GM11168 (cell line): Measurements from ENCODE around the gene PAQR4.
"Not testable (repeated sequence)": the region's sequence is repeated elsewhere in the genome, so short reads cannot be mapped to it uniquely, and the experiment has no call there.

Experiments used
- in situ Hi-C: fragments of 300-500 bp; cut with MboI; formaldehyde crosslinking; loops from one replicate; pipeline ENCODE4 v1.12.0; 2022; ENCODE audit warnings: low sequenced_read_pairs; ENCODE audit not compliant: unreplicated experiment

PAQR4 gene

GRCh38 chr16:2942045-2942444 lies 27.1 kb upstream of the PAQR4 start:
- in situ Hi-C loops = no loop called here

DNA sequence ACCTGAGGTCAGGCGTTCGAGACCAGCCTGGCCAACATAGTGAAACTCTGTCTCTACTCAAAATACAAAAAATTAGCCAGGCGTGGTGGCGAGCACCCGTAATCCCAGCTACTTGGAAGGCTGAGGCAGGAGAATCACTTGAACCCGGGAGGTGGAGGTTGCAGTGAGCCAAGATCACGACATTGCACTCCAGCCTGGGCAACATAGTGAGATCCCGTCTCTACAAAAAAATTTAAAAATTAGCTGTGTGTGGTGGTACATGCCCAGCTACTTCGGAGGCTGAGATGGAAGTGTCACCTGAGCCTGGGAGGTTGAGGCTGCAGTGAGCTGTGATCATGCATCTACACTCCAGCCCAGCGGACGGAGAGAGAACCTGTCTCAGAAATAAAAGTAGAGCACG lies 25.4 kb upstream of the PAQR4 start:
- in situ Hi-C loops = not testable (repeated sequence)

- in situ Hi-C loops = no loop called here
Measured at GRCh38 chr16:2946649-2947048, 22.5 kb upstream of the PAQR4 start.

DNA sequence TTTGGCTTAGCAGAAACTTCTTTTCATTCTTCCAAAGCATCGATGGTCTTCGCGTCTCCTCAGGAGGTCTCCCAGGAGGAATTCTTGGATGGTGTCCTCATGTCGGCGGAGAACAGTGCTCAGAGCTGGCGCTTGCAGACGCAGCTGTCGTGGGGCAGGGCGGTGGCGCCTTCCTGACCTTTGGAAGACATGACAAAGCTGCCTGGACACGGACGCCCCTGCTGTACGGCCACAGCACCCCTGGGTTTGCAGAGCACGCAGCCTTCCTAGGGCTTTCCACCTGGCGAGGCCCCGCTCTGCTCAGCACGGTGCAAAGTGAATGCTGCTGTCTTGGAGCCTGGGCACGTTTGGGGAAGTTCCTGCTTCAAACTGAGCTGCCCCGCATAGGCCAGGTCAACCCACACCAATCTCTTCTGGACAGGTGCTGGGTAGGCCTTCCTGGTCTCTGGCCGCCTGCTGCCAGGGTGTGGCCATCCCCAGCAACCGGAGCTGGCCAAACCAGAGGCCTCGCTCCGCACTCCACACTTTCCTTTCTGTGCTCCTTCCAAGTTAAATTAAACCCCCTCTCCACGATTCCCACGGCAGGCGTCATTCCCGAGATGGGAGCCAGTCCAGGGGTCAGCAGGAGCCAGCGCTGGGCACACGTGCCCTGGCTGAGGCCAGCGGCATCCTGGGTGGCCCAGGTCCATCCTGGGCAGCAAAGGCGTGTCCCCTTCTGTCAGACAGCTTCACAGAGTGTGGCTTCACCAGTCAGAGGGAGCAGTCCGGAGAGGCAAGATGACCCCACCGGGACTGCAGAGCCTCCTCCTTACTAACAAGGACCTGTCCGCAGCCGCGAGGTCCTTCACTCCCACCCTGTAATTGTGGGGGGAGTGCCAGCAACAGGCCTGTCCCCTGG lies 20.1 kb upstream of the PAQR4 start:
- in situ Hi-C loops = no loop called here

- in situ Hi-C loops = no loop called here
Measured at GRCh38 chr16:2949705-2950352, 19.3 kb upstream of the PAQR4 start.

DNA sequence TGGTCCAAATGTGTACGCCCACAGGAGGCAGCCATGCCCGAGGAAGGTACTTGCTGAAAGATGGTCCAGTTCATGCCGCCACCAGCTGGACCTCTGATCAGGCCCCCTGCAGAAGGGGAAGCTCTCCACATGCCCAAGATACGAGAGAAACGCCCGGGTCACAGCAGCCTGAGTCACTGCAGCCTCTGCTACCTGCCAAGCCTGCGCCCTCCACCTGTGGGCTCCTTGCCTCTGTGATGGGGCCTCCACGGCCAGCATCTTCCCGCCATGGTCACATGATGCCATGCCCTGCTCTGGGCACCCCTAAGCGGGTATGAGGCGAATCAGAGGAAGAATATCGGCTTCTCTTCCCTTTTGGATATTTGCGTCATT lies 18.8 kb upstream of the PAQR4 start:
- in situ Hi-C loops = no loop called here

GRCh38 chr16:2950773-2951172 lies 18.4 kb upstream of the PAQR4 start:
- in situ Hi-C loops = no loop called here

DNA sequence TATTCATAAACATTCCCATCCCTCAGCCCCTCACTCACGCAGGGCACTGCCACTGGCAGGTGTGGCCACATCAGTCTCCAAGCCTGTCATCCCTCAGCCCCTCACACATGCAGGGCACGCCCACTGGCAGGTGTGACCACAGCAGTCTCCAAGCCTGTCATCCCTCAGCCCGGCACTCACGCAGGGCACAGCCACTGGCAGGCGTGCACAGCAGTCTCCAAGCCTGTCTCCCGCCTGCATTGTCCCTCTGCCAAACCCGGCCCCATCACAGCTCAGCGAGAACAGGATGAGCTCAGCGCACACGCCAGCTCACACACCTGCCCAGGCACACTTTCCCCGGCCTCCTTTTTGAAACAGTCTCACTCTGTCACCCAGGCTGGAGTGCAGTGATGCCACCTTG lies 16.5 kb upstream of the PAQR4 start:
- in situ Hi-C loops = no loop called here

- in situ Hi-C loops = no loop called here
Measured at GRCh38 chr16:2953706-2954627, 15.2 kb upstream of the PAQR4 start.

- in situ Hi-C loops = no loop called here
Measured at GRCh38 chr16:2954656-2955381, 14.3 kb upstream of the PAQR4 start.

GRCh38 chr16:2955438-2955778 lies 13.7 kb upstream of the PAQR4 start:
- in situ Hi-C loops = no loop called here

- in situ Hi-C loops = no loop called here
Measured at GRCh38 chr16:2955779-2956578, 13.2 kb upstream of the PAQR4 start.

DNA sequence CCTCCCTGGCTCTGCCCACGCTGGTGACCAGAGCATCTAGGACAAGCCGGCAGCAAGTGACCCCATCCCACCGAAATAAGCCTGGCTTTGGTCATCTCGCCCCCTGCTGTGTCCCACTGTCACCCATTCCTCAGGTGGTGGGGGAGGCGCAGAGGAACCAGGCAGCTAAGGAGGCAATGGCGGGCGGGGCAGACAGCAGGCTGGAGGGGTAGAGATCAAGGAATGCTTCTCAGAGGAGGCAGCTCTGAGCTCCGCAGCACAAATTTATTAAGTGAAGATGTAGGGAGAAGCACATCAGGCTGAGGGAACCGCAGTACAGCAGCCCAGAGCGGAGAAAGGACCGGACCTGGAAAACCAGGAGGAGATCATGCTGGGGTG lies 12.6 kb upstream of the PAQR4 start:
- in situ Hi-C loops = no loop called here

DNA sequence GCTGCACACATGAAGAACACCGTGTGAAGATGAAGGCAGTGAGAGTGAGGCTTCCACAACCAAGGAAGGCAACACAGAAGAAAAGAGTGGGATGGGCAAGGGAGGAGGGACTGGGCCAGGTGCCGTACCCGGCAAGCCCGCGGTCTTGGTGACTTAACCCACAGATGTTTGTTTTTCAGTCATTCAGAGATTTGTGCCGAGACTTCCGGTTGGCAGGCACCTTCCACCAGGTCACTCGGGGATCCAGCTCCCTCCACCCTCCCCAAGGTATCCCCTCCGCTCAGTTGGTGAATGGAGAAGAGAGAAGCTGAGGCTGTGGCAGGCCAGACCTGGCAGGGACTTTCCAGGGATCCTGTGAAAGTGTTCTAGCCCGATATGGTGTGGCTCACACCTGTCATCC lies 9.9 kb upstream of the PAQR4 start:
- in situ Hi-C loops = no loop called here

DNA sequence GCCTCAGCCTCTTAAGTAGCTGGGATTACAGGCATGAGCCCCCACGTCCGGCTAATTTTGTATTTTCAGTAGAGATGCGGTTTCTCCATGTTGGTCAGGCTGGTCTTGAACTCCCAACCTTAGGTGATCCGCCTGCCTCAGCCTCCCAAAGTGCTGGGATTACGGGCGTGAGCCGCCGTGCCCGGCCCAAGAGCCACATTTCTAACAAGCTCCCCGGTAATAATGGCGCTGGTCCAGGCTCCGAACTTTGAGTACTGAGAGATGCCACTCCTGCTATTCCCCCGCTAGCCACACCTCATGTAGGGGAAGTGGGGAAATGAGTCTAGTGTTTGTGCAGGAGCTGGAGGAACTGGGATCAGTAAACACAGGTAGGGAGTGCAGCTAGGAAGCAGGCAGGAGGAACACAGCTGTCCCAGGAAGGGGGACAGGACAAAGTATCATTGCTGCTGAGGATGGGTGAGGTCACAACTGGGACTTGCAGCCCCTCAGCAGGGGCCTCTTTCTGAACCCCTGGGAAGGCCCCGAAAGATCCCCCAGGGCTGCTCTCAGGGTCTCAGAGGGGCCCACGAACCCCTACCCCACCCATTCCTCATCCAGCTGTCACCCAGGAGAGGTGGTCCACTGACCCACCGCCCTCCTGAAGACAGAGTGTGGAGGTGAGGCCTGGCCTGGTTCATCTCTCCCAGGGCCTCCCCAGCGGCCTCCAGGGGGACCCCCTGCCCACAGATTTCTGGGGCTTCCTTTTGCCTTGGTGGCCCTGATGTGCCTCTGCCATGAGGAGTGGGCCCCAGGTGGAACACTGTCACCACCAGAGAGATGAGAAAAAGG lies 8.8 kb upstream of the PAQR4 start:
- in situ Hi-C loops = no loop called here

GRCh38 chr16:2962334-2963073 lies 6.6 kb upstream of the PAQR4 start:
- in situ Hi-C loops = no loop called here

DNA sequence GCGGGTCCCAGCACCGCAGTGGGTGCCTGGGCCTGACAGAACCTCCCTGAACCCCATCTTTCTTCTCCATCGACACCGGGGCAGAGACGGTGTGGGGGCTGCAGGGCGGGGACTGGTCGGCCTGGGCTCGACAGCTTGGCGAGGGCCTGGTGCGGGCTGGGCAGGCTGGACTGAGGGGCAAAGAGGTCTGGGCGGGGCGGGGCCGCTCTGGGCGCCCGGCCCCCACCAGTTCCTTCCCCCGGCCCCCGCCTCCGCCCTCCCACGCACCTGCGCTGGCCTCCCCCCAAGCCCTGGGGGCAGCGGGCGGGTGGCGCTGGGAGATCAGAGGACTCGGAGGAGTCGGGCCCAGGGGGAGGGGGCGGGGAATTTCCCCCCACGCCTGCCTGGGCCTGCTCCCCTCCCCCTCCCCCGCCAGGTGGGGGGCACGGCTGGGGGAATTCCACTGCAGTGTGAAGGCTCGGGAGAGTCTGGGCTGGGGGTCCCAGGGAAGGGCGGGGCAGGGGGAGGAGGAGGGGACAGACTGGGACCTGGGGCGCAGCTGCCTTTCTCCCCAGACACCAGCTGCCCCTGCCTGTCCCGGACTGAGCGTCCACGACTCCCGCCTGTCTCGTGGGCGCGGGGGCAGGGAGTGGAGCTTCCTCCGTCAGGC lies 6.0 kb upstream of the PAQR4 start:
- in situ Hi-C loops = no loop called here
